ENCODE results near the gene GALT. TPM values are rescaled to one million over a fixed set of nuclear protein-coding genes. Genes with fewer than 3 reads are reported as not detected.

Gene GALT
- total and polyA plus RNA-seq, 2 of the 13 experiments (the other 11 are each of a cell fraction or from before 2014, with no cell fraction given) = 40.4 to 46.3 TPM

DNA sequence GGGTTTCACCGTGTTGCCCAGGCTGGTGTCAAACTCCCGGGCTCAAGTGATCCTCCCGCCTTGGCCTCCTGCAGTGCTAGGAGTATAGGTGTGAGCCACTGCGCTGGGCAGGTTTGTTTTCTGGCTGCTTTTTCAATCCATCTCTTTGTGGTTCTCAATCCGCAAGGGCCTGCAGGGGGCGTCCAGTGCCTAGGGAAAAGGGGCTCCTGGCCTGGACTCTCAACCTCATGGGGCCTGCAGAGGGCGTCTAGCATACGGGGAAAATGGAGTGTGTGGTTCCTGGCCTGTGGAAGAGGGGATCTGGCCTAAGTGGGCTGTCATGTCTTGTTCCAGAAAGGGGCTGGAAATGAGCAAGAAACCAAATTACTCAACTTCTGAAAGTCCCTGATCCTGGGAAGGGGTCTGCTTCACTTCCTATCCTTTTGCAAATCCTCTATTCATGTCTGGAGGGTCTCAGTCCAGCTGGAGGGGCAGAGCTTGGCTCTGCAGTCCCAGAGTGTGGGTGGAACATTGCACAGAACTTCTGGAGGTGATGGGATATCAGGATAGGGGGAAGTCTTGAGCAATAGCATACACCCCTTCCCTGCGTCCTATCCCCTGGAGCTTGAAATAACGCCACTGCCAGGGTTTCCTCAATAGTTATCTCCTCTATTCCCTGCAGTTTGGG is 28.7 kb downstream of the GALT start (continued):
- TF ChIP-seq, protein P1, sequence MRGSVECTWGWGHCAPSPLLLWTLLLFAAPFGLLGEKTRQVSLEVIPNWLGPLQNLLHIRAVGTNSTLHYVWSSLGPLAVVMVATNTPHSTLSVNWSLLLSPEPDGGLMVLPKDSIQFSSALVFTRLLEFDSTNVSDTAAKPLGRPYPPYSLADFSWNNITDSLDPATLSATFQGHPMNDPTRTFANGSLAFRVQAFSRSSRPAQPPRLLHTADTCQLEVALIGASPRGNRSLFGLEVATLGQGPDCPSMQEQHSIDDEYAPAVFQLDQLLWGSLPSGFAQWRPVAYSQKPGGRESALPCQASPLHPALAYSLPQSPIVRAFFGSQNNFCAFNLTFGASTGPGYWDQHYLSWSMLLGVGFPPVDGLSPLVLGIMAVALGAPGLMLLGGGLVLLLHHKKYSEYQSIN (CRISPR knock-in tag; IDR thresholded peaks at IDR 0.05; ENCODE audit: borderline replicate concordance) = no peak
- TF ChIP-seq NR3C1 (CRISPR knock-in tag; IDR thresholded peaks at IDR 0.05) = no peak
- TF ChIP-seq THYN1 (CRISPR knock-in tag; IDR thresholded peaks at IDR 0.05; ENCODE audit: borderline replicate concordance, low read depth) = no peak
- TF ChIP-seq, protein P2, sequence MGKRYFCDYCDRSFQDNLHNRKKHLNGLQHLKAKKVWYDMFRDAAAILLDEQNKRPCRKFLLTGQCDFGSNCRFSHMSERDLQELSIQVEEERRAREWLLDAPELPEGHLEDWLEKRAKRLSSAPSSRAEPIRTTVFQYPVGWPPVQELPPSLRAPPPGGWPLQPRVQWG (CRISPR knock-in tag; IDR thresholded peaks at IDR 0.05; ENCODE audit: borderline replicate concordance, low read depth) = no peak
- no peak for TF ChIP-seq POLR2A (IDR thresholded peaks at IDR 0.05; ENCODE audit: insufficient read depth in 1 of 2, low read depth in 2 of 2, low read length in 2 of 2)
- TF ChIP-seq RFX5 (IDR thresholded peaks at IDR 0.05; ENCODE audit: low read depth, low read length) = no peak
- TF ChIP-seq ARNTL (CRISPR knock-in tag; IDR thresholded peaks at IDR 0.05) = no peak
- no peak for TF ChIP-seq MXI1 (IDR thresholded peaks at IDR 0.05; ENCODE audit: borderline replicate concordance, low read depth, low read length)
- TF ChIP-seq, protein P3, sequence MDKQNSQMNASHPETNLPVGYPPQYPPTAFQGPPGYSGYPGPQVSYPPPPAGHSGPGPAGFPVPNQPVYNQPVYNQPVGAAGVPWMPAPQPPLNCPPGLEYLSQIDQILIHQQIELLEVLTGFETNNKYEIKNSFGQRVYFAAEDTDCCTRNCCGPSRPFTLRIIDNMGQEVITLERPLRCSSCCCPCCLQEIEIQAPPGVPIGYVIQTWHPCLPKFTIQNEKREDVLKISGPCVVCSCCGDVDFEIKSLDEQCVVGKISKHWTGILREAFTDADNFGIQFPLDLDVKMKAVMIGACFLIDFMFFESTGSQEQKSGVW (CRISPR knock-in tag; IDR thresholded peaks at IDR 0.05; ENCODE audit: borderline replicate concordance) = no peak
- no peak for TF ChIP-seq ZNF354B (CRISPR knock-in tag; IDR thresholded peaks at IDR 0.05)
- no peak for TF ChIP-seq ZNF101 (CRISPR knock-in tag; IDR thresholded peaks at IDR 0.05; ENCODE audit: borderline replicate concordance, low read depth)
- TF ChIP-seq ZSCAN12 (CRISPR knock-in tag; IDR thresholded peaks at IDR 0.05) = no peak
- TF ChIP-seq ZNF547 (CRISPR knock-in tag; IDR thresholded peaks at IDR 0.05) = 0 out of 2 replicates have a peak, but pooled peaks have one; percentile 59
- TF ChIP-seq ZNF570 (CRISPR knock-in tag; IDR thresholded peaks at IDR 0.05; ENCODE audit: borderline replicate concordance) = no peak
- no peak for TF ChIP-seq ZNF761 (CRISPR knock-in tag; conservative IDR thresholded peaks at IDR 0.05)
- no peak for TF ChIP-seq AKAP8 (CRISPR knock-in tag; IDR thresholded peaks at IDR 0.05)
- no peak for TF ChIP-seq KMT2B (CRISPR knock-in tag; IDR thresholded peaks at IDR 0.05)
- no peak for TF ChIP-seq IRX3 (CRISPR knock-in tag; IDR thresholded peaks at IDR 0.05; ENCODE audit: borderline replicate concordance, low read depth)
- TF ChIP-seq, protein P4, sequence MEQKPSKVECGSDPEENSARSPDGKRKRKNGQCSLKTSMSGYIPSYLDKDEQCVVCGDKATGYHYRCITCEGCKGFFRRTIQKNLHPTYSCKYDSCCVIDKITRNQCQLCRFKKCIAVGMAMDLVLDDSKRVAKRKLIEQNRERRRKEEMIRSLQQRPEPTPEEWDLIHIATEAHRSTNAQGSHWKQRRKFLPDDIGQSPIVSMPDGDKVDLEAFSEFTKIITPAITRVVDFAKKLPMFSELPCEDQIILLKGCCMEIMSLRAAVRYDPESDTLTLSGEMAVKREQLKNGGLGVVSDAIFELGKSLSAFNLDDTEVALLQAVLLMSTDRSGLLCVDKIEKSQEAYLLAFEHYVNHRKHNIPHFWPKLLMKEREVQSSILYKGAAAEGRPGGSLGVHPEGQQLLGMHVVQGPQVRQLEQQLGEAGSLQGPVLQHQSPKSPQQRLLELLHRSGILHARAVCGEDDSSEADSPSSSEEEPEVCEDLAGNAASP (CRISPR knock-in tag; IDR thresholded peaks at IDR 0.05; ENCODE audit: borderline replicate concordance) = peak; percentile 43; the same call in 1 of the 2 replicates
- no peak for TF ChIP-seq CREB1 (IDR thresholded peaks at IDR 0.05)
- no peak for TF ChIP-seq CREB1 (CRISPR knock-in tag; IDR thresholded peaks at IDR 0.05)
- no peak for TF ChIP-seq ZSCAN9 (CRISPR knock-in tag; IDR thresholded peaks at IDR 0.05; ENCODE audit: borderline replicate concordance)
- no peak for TF ChIP-seq ZBTB3 (CRISPR knock-in tag; IDR thresholded peaks at IDR 0.05; ENCODE audit: borderline replicate concordance, low read depth)
- 0 out of 2 replicates have a peak, but pooled peaks have one; percentile 55 for TF ChIP-seq ZNF274 (CRISPR knock-in tag; IDR thresholded peaks at IDR 0.05)
- no peak for TF ChIP-seq ZNF652 (CRISPR knock-in tag; IDR thresholded peaks at IDR 0.05; ENCODE audit: borderline replicate concordance, low read depth)
- TF ChIP-seq, protein P5, sequence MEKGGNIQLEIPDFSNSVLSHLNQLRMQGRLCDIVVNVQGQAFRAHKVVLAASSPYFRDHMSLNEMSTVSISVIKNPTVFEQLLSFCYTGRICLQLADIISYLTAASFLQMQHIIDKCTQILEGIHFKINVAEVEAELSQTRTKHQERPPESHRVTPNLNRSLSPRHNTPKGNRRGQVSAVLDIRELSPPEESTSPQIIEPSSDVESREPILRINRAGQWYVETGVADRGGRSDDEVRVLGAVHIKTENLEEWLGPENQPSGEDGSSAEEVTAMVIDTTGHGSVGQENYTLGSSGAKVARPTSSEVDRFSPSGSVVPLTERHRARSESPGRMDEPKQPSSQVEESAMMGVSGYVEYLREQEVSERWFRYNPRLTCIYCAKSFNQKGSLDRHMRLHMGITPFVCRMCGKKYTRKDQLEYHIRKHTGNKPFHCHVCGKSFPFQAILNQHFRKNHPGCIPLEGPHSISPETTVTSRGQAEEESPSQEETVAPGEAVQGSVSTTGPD (CRISPR knock-in tag; IDR thresholded peaks at IDR 0.05) = no peak
- no peak for TF ChIP-seq TMF1 (CRISPR knock-in tag; IDR thresholded peaks at IDR 0.05; ENCODE audit: low read depth)
- TF ChIP-seq MEIS2 (CRISPR knock-in tag; IDR thresholded peaks at IDR 0.05) = no peak

Data from HepG2 (cell line).